Left ventricle myocardium inferior (tissue), 1 donor: ENCODE data around the gene CHRNA3. TPM values are rescaled to one million over a fixed set of nuclear protein-coding genes. Genes with fewer than 3 reads are reported as not detected.
"Not testable (repeated sequence)": the region's sequence is repeated elsewhere in the genome, so short reads cannot be mapped to it uniquely, and the experiment has no call there.

Experiments used
- DNase-seq: peaks from one replicate; pipeline ENCODE4 v3.0.0-alpha.2; 2020
- H3K27ac ChIP-seq: fragments of 200-600 bp; replicated peaks from 2 replicates; pipeline ENCODE4 v1.8.0; 2021
- H3K27me3 ChIP-seq: fragments of 200-600 bp; 2 replicates; pipeline ENCODE4 v1.8.0; 2021; ENCODE audit warnings: low read depth
- H3K36me3 ChIP-seq: fragments of 200-600 bp; 2 replicates; pipeline ENCODE4 v1.8.0; 2021
- H3K4me1 ChIP-seq: fragments of 200-600 bp; 2 replicates; pipeline ENCODE4 v1.8.0; 2021
- H3K4me3 ChIP-seq: fragments of 200-600 bp; 2 replicates; pipeline ENCODE4 v1.8.0; 2021; ENCODE audit warnings: mild to moderate bottlenecking, moderate library complexity
- H3K9me3 ChIP-seq: fragments of 200-600 bp; replicated peaks from 2 replicates; pipeline ENCODE4 v1.8.0; 2021
- CTCF ChIP-seq: fragments of 200-600 bp; IDR thresholded peaks from 2 replicates; pipeline ENCODE4 v1.8.0; 2021; ENCODE audit warnings: antibody characterized with exemption, mild to moderate bottlenecking, borderline replicate concordance
- intact Hi-C: fragments of 100-400 bp; cut with micrococcal nuclease; formaldehyde crosslinking; loops from one replicate; pipeline ENCODE4 v1.11.0; 2022
- total RNA-seq: library from RNA; stranded (reverse); fragmentation: NEBNext Ultra II Directional; extraction: Animal tissue kit (Norgen Biotek cat#: 25700); gene quantifications from one replicate; pipeline ENCODE4 v1.2.1, GENCODE V29; 2021
- donor health status: DM: no; HTN: yes; CAD: no; lungs with severe emphysema.

The CHRNA3 gene
- total RNA-seq, 1 donor from 2014 or later, result 0.25 TPM

GRCh38 chr15:78565097-78565950 lies 55.5 kb downstream of the CHRNA3 start, which contains the start of gene CHRNA5:
TSS of gene CHRNA5 (plus strand) at chr15:78565520. CDS start at chr15:78565720, 200 bp downstream.
- DNase-seq, result peak; percentile 89
- H3K27ac ChIP-seq, result no peak within 1 kb of the TSS
- no peaks in the 10 kb centered on the region for H3K36me3 ChIP-seq
- H3K27me3 ChIP-seq, result peaks cover 8% of the 10 kb centered on the region
- H3K4me3 ChIP-seq, result peak within 1 kb of the TSS; percentile 73
- intact Hi-C loops, result no loop called here
- peaks cover 15% of the 10 kb centered on the region for H3K4me1 ChIP-seq
- no peak for TF ChIP-seq CTCF
- H3K9me3 ChIP-seq, result no peaks in the 10 kb centered on the region

- peaks cover 15% of the 10 kb centered on the region for H3K4me1 ChIP-seq
- no peaks in the 10 kb centered on the region for H3K9me3 ChIP-seq
- no peak for TF ChIP-seq CTCF
- DNase-seq, result no peak
- H3K36me3 ChIP-seq, result no peaks in the 10 kb centered on the region
- intact Hi-C loops, result no loop called here
- no peak overlapping the region for H3K27ac ChIP-seq
- peaks cover 4% of the 10 kb centered on the region for H3K27me3 ChIP-seq
- H3K4me3 ChIP-seq, result peak overlapping the region; percentile 73
Measured at GRCh38 chr15:78564743-78565096, 56.1 kb downstream of the CHRNA3 start.

DNA sequence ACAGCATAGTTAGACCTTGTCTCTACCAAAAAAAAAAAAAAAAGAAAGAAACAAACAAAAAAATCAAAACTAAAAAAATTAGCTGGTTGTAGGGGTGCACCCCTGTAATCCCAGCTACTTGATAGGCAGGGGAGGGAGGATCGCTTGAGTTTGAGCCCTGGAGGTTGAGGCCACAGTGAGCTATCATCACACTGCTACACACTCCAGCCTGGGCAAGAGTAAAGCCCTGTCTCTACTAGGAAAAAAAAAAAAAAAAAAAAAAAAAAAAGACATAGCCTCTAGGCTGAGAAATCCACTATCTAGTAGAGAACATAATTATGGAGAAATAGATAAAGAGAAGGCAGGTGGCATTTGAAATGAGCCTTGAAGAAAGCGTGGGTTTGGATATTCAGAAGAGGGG lies 57.7 kb downstream of the CHRNA3 start:
- H3K4me3 ChIP-seq, result no peak overlapping the region
- H3K27me3 ChIP-seq, result no peaks in the 10 kb centered on the region
- H3K27ac ChIP-seq, result no peak overlapping the region
- intact Hi-C loops, result no loop called here
- no peak for TF ChIP-seq CTCF
- no peak for DNase-seq
- H3K9me3 ChIP-seq, result no peaks in the 10 kb centered on the region
- H3K36me3 ChIP-seq, result no peaks in the 10 kb centered on the region
- H3K4me1 ChIP-seq, result peaks cover 15% of the 10 kb centered on the region

DNA sequence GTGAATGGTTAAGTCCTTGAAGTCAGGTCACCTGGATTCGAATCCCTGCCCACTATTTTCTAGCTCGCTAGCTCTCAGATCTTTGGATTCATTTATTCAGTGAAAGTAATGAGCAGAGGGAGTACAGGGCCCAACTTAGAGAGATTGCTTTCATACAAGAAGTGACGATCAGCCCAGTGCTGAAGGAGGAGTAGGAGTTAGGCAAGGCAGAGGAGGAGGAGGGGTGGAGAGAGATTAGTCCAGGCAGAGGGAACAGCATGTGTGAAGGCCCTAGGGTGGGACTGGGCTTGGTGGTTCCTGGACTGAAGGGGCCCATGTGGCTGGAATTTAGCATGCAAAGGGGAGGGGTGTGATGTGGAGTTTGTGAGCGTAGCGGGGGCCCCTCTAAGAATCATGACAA lies 59.3 kb downstream of the CHRNA3 start:
- TF ChIP-seq CTCF, result no peak
- no peaks in the 10 kb centered on the region for H3K27me3 ChIP-seq
- no peak overlapping the region for H3K4me3 ChIP-seq
- no peaks in the 10 kb centered on the region for H3K9me3 ChIP-seq
- no peaks in the 10 kb centered on the region for H3K36me3 ChIP-seq
- peaks cover 15% of the 10 kb centered on the region for H3K4me1 ChIP-seq
- no peak for DNase-seq
- intact Hi-C loops, result no loop called here
- no peak overlapping the region for H3K27ac ChIP-seq

GRCh38 chr15:78560201-78560600 lies 60.6 kb downstream of the CHRNA3 start:
- H3K9me3 ChIP-seq, intact Hi-C loops, H3K4me3 ChIP-seq, H3K36me3 ChIP-seq, H3K27me3 ChIP-seq, DNase-seq, H3K4me1 ChIP-seq, H3K27ac ChIP-seq: not testable (repeated sequence)

DNA sequence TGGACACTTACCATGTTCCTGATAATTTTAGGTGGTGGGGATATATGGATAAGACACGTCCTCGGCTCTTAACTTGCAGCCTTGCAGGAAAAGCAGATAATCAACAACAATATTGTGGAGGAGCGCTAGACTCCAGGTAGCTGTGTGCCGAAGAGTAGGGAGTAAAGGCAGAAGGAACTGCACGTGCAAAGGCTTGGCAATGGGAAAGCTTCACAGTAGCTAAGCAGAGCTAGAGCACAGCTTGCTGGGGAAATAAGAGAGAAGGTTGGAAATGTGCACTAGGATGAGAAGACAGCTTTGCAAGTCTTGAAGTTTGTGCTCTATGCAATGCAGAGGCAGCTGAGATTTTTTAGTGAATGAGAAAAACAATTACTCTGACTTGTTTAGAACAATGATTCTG lies 68.2 kb downstream of the CHRNA3 start:
- Histone ChIP-seq H3K36me3 (peaks cover 38% of the 10 kb centered on the region), H3K4me3 (no peak overlapping the region), H3K9me3 (no peaks in the 10 kb centered on the region), H3K4me1 (no peaks in the 10 kb centered on the region), H3K27ac (no peak overlapping the region), H3K27me3 (no peaks in the 10 kb centered on the region)
- intact Hi-C loops, result no loop called here
- no peak for DNase-seq
- no peak for TF ChIP-seq CTCF
